Muscle of arm (tissue), 12 donors: ENCODE data around the gene KLF3. TPM values are rescaled to one million over a fixed set of nuclear protein-coding genes. Genes with fewer than 3 reads are reported as not detected.

ENCODE experiments used
- DNase-seq: peaks from one replicate; pipeline ENCODE4 v3.0.0-alpha.2; 2013
- polyA plus RNA-seq, 12 donors: library from polyadenylated mRNA; unstranded; fragments of 120-200 nt; gene quantifications; one replicate each; pipeline ENCODE4 v1.2.1, GENCODE V29; 2013; ENCODE audit not compliant: insufficient read length in 12 of 12

Gene KLF3
- polyA plus RNA-seq, 12 donors: 32.6 to 55.8 (median 39.1) TPM; not detected in 1

- DNase-seq: no peak
These were observed 29.6 kb downstream of the KLF3 start for GRCh38 chr4:38693569-38693968.

- no peak for DNase-seq
These were observed 30.3 kb downstream of the KLF3 start for GRCh38 chr4:38694330-38694729.

GRCh38 chr4:38695809-38696208, 31.8 kb downstream of the KLF3 start:
- no peak for DNase-seq

- peak; percentile 56 for DNase-seq
These were observed 32.7 kb downstream of the KLF3 start for GRCh38 chr4:38696697-38697096.

- DNase-seq: no peak
These were observed 34.2 kb downstream of the KLF3 start for GRCh38 chr4:38698176-38698575.

GRCh38 chr4:38699112-38699511, 35.1 kb downstream of the KLF3 start:
- DNase-seq: no peak

- DNase-seq: no peak
These were observed 39.6 kb downstream of the KLF3 start for GRCh38 chr4:38703635-38704034.

GRCh38 chr4:38704622-38705154, 40.7 kb downstream of the KLF3 start:
- no peak for DNase-seq

GRCh38 chr4:38706301-38706700, 42.3 kb downstream of the KLF3 start:
- DNase-seq: no peak

GRCh38 chr4:38710053-38710452, 46.1 kb downstream of the KLF3 start:
- DNase-seq: no peak

- DNase-seq: no peak
These were observed 47.1 kb downstream of the KLF3 start for GRCh38 chr4:38711066-38711465.

GRCh38 chr4:38715050-38715449, 51.1 kb downstream of the KLF3 start:
- no peak for DNase-seq

GRCh38 chr4:38716256-38716655, 52.3 kb downstream of the KLF3 start:
- no peak for DNase-seq

GRCh38 chr4:38717604-38718003, 53.6 kb downstream of the KLF3 start:
- no peak for DNase-seq

- no peak for DNase-seq
These were observed 59.1 kb downstream of the KLF3 start for GRCh38 chr4:38723114-38723513.

GRCh38 chr4:38723726-38724474, 59.9 kb downstream of the KLF3 start:
- no peak for DNase-seq

- DNase-seq: no peak
These were observed 60.4 kb downstream of the KLF3 start for GRCh38 chr4:38724475-38724808.

GRCh38 chr4:38728631-38729141, 64.7 kb downstream of the KLF3 start:
- DNase-seq: no peak

- DNase-seq: no peak
These were observed 66.5 kb downstream of the KLF3 start for GRCh38 chr4:38730493-38730829.

GRCh38 chr4:38730830-38731646, 67.0 kb downstream of the KLF3 start:
- peak; percentile 84 for DNase-seq

- no peak for DNase-seq
These were observed 69.7 kb downstream of the KLF3 start for GRCh38 chr4:38733663-38734062.

- DNase-seq: no peak
These were observed 70.4 kb downstream of the KLF3 start for GRCh38 chr4:38734446-38734845.

- DNase-seq: no peak
These were observed 70.9 kb downstream of the KLF3 start for GRCh38 chr4:38734911-38735310.
